GM18873 (cell line): ENCODE measurements around the gene PLPP1.

ENCODE experiments used
- ATAC-seq: cut with Tn5 transposase; IDR thresholded peaks from one replicate; pipeline ENCODE4 v1.9.1; 2021; ENCODE audit warnings: mild to moderate bottlenecking, moderate library complexity, moderate number of reproducible peaks; ENCODE audit not compliant: unreplicated experiment, low FRiP score

The PLPP1 gene

GRCh38 chr5:55415071-55415470, 119.7 kb downstream of the PLPP1 start:
- ATAC-seq: no peak

DNA sequence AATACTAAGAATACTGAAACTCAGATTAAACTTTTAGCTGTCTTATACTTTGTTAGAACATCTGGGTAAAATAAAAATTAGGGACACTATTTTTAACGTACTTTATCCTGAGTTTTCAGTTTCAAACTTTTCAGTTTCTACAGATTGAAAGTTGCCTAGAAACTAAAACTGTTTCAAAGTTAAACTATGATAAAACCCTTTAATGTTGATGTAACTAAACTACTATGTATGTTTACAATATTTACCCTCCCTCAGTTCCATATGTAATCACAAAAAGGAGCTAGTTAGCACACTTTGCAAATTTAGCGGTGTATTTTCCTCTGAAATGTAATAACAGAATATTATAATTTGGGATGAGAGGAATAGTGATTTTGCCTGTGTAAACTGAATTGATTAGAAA, 121.1 kb downstream of the PLPP1 start:
- no peak for ATAC-seq

DNA sequence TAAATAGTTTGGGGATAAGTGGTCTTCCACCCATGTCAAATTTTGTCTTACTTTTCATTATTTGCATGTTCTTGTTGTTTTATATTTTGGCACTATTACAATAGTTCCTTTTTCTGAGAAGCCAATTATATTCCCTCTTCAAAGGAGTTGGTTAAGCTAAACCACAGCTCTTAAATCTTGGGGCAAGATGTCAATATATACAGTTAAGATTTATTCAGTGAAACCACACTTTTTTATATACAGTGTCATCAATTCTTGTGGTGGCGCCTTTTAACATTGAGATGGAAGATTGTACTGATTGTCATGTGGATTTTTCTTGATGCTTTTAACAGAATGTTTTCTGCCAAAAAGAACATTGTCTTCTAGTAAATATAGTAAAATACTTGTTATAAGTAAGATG, 122.9 kb downstream of the PLPP1 start:
- no peak for ATAC-seq

DNA sequence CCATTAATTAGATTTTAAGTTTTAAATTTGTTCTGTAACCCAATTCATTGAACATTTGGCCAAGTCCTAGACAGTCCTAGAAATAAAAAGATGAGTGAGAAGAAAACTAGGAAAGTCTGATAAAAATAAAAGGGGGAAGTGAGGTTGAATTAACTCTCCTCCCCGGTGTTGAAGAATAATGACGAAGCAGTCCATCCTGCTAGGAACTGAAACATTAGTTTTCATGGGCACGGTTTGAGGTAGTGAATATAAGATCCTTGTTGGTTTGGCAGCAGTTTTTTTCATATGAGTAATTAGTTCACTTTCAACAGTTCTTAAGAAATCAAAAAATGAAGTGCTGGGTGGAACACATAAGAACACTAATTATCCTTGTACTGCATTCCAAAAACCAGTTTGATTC, 123.9 kb downstream of the PLPP1 start:
- ATAC-seq: no peak

DNA sequence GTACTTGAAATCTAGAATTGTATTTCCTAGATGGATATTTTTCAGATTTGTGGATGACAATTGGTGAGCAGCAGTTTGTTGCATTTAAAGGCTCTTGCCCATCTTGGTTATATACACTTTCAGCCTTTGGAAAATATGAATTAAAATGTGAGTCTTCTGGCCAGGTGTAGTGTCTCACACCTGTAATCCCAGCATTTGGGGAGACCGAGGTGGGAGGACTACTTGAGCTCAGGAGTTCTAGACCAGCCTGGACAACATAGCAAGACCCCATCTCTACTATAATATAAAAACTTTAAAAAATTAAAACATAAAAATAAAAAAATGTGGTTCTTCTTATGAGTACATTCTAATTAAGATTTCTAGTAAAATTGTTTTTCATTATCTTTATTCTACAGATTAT, 125.0 kb downstream of the PLPP1 start:
- ATAC-seq: no peak

- ATAC-seq: no peak
These were observed 126.8 kb downstream of the PLPP1 start for GRCh38 chr5:55407984-55408383.

DNA sequence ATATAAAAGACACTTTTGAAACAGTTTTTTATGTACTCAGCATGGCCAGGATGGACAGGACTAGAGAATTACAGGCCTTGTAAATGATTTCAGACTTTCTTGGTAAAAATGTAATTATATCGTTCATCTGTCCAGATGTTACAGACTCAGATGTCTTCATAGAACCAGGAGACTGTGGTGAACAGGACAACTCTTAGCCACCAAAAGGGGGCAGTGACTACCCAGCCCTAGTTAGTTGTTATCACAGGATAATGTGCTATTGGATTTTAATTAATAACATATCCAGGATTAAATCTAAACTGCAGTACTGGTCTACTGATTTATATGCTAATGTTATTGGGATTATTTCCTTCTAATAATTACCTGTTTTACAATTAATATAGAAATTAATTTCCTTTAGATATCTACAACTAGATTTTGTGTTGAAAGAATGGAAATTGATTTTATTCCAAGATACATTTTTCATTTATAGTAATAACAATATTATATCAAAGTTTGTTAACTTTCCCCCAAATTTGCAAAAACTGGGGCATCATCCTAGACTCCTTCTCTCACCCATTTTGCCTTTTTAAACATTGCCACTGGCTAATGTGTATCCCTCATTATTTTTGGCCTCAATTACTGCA, 127.6 kb downstream of the PLPP1 start:
- no peak for ATAC-seq

DNA sequence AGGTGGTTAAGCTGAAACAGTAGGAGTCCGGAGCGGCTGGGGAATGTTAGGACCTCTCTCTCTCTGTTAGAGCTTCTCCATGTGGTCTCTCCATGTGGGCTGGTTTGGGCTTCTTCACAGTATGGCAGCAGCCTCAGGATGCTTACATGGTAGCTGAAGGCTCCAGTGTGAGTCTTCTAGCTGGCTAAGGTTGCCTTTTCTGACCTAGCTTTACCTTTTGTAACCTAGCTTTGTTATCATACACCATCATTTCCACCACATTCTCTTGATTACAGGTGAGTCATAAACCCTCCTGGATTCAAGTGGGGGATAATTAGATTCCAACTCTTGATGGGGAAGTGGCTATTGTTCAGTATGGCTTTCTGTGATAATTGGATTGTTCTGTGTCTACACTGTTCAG, 128.5 kb downstream of the PLPP1 start:
- ATAC-seq: no peak

DNA sequence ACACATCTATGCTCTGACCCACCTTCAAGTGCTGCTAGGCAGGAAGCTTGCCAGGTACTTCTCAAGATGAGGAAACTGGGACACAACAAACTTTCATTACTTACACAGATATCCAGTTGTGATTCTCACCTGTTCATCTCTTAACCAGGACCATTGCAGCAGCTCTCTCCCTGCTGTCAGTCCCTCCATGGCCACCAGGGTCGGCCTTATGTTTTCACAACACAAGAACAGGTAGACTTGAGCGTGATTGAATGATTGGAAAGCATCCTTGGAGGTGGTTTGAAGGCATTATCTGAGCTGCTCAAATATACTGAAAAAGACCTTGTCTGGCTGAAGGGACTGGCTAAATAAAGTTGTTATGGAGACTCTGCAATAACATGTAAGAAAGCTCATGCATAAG, 132.6 kb downstream of the PLPP1 start:
- ATAC-seq: no peak

DNA sequence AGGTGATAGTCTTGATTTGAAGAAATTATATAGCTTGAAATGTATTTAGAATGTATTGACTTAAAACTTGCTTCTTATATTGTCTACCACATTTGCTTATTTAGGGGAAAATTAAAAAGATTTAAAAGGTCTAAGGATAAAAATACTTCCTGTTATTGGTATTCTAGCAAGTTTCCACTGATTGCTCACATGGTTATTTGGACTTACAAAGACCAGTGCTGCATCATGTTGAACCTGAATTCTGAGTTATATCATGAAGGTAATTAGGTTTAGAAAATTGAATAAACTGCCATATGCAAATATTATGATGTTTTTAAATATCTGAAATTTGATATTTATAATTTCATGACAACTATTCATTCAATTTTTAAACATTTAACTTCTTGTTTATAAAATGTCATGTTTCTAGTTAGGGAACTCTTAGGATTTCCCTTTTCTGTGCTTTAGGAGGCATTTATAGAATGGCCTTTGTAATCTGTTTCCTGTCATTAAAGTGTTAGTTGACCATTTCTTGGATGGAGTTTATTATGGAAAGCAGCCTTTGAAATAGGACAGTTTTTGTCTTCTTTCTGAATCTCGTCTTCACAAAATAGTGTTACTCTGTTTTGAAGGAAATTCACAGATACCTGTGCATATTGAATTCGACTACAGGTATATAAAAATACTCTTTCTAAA, 141.1 kb downstream of the PLPP1 start:
- no peak for ATAC-seq

- no peak for ATAC-seq
These were observed 142.1 kb downstream of the PLPP1 start for GRCh38 chr5:55392669-55393068.

DNA sequence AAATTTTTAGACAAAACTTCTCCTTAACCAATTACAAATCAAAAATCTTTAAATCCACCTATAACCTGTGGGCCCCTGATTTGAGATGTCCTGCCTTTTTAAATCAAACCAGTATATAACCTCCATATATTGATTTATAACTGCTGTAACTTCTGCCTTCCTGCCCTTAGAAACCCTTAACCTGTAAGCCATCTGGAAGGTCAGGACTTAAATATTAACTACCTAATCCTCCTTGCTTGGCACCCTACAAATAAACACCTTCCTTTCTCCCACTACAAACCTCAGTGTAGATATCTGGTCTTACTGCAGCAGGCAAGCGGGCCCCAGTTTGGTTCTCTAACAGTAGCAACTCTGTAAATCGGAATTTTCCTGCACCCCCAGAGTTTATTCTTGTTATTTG, 143.1 kb downstream of the PLPP1 start:
- ATAC-seq: no peak

DNA sequence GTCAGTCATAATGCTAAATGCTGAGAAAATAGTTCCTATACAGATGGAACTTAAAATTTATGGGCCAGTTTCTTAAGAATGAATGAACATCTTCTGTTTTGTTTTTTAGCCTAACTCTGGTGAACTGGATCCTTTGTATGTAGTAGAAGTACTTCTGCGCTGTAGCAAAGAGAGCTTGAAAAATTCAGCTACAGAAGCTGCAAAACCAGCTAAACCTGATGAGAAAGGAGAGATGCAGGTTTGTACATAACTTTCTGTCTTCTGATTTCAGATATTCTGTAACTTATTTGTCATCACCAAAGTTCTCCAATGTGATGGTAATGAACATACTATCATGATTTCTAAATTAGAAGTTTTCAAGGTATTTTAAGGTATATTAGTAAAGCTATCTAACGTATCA, 146.9 kb downstream of the PLPP1 start:
- ATAC-seq: no peak

GRCh38 chr5:55386356-55386755, 148.4 kb downstream of the PLPP1 start:
- no peak for ATAC-seq

DNA sequence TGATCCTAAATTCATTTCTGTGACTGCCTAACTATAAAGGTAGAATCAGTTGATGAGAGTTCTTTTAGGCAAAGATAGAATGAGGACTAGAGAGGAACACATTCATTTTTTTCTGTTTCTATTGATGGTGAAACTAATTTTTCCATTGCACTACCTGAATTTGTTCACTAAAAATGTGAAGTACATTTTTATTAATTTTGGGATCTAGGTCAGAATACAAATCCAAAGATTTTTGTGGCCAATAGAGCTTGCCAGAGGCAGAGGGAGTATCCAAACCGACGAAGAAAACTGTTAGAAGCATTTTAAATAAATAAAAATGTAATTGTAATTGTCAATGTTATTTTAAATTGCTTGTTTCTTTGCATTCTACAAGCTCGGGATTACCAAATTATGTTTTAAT, 148.9 kb downstream of the PLPP1 start:
- no peak for ATAC-seq

- ATAC-seq: no peak
These were observed 149.5 kb downstream of the PLPP1 start for GRCh38 chr5:55385227-55385626.

DNA sequence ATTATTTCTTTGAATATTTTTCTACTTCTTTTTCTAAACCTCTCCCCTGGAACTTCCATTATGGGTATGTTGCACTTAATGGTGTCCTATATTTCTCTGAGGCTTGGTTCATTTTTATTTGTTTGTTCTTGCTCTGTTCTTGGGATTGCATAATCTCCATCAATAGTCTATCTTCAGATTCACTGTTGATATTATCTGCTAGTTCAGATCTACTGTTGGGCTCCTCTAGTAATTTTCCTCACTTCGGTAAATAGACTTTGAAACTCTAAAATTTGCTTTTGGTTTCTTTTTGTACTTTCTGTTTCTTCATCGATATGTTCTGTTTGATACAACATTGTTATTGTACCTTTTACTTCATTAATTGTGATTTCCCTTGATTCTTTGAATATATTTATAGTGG, 150.7 kb downstream of the PLPP1 start:
- no peak for ATAC-seq

- no peak for ATAC-seq
These were observed 151.5 kb downstream of the PLPP1 start for GRCh38 chr5:55383254-55383653.

DNA sequence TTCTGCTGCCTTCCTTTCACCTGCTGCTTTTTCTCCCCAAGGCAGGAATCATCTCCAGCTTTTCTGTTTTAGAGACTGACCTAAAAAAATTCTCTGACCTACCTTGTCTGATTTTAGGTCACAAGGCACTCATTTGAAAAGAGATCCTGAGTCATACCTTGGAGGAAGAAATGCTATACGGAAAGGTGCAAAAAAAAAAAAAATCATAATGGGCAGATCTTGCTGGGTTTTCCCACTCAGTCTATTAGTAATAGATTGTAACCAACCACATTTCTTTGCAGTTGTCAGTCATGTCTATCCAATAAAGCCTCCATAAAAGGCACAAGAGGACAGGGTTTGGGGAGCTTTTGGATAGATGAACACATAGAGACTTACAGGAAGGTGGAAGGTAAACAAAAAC, 157.0 kb downstream of the PLPP1 start:
- no peak for ATAC-seq
